H9 (cell line): ENCODE data around the gene NTF3. TPM values are rescaled to one million over a fixed set of nuclear protein-coding genes. Genes with fewer than 3 reads are reported as not detected.
A peak's percentile ranks its signal among the peaks of the same experiment; 100 is the strongest.

ENCODE experiments used
- DNase-seq: peaks from one replicate; pipeline ENCODE4 v3.0.0-alpha.2; 2017
- H2AFZ ChIP-seq: one replicate; pipeline ENCODE4 v1.6.1; 2013; ENCODE audit warnings: mild to moderate bottlenecking, low read length, control low read depth, moderate library complexity
- H2AK5ac ChIP-seq: 2 replicates; pipeline ENCODE4 v1.6.1; 2013; ENCODE audit warnings: low read length, control low read depth, mixed read lengths; ENCODE audit not compliant: insufficient read length
- H2BK120ac ChIP-seq: one replicate; pipeline ENCODE4 v1.6.1; 2013; ENCODE audit warnings: low read depth, mild to moderate bottlenecking, low read length, control low read depth, inconsistent platforms; ENCODE audit not compliant: poor library complexity, severe bottlenecking
- H2BK12ac ChIP-seq: 2 replicates; pipeline ENCODE4 v1.6.1; 2013; ENCODE audit warnings: low read length, control low read depth, mixed read lengths, low read depth; ENCODE audit not compliant: insufficient read length
- H2BK15ac ChIP-seq: 2 replicates; pipeline ENCODE4 v1.6.1; 2013; ENCODE audit warnings: low read depth, low read length, control low read depth
- H2BK20ac ChIP-seq: one replicate; pipeline ENCODE4 v1.6.1; 2013; ENCODE audit warnings: low read depth, mild to moderate bottlenecking, low read length, control low read depth, inconsistent platforms; ENCODE audit not compliant: poor library complexity, severe bottlenecking
- H2BK5ac ChIP-seq: 2 replicates; pipeline ENCODE4 v1.6.1; 2013; ENCODE audit warnings: low read length, control low read depth, mixed read lengths; ENCODE audit not compliant: insufficient read length
- H3K14ac ChIP-seq: 2 replicates; pipeline ENCODE4 v1.6.1; 2013; ENCODE audit warnings: low read length, control low read depth; ENCODE audit not compliant: insufficient read depth
- H3K18ac ChIP-seq: 2 replicates; pipeline ENCODE4 v1.6.1; 2013; ENCODE audit warnings: low read depth, mild to moderate bottlenecking, mixed read lengths, low read length, control low read depth; ENCODE audit not compliant: insufficient read length
- H3K23ac ChIP-seq: 2 replicates; pipeline ENCODE4 v1.6.1; 2013; ENCODE audit warnings: low read length, control low read depth, mixed read lengths, low read depth; ENCODE audit not compliant: insufficient read length
- H3K23me2 ChIP-seq: 2 replicates; pipeline ENCODE4 v1.6.1; 2013; ENCODE audit warnings: low read depth, mild to moderate bottlenecking, mixed read lengths, low read length, control low read depth; ENCODE audit not compliant: insufficient read length, poor library complexity, severe bottlenecking
- H3K27ac ChIP-seq: 2 replicates; pipeline ENCODE4 v1.5.1; 2013; ENCODE audit warnings: low read length, control low read depth, mixed read lengths, low read depth; ENCODE audit not compliant: insufficient read length
- H3K27me3 ChIP-seq: 2 replicates; pipeline ENCODE4 v1.6.1; 2013; ENCODE audit warnings: low read length, control low read depth, inconsistent platforms; ENCODE audit not compliant: insufficient read depth
- H3K4ac ChIP-seq: 2 replicates; pipeline ENCODE4 v1.6.1; 2013; ENCODE audit warnings: low read depth, mild to moderate bottlenecking, control low read depth, inconsistent platforms, low read length, moderate library complexity
- H3K4me1 ChIP-seq: 2 replicates; pipeline ENCODE4 v1.6.1; 2013; ENCODE audit warnings: low read length, control low read depth, inconsistent platforms; ENCODE audit not compliant: insufficient read depth
- H3K4me2 ChIP-seq: 2 replicates; pipeline ENCODE4 v1.6.1; 2013; ENCODE audit warnings: low read length, control low read depth, mixed read lengths; ENCODE audit not compliant: insufficient read length, insufficient read depth
- H3K56ac ChIP-seq: 2 replicates; pipeline ENCODE4 v1.6.1; 2013; ENCODE audit warnings: low read depth, mild to moderate bottlenecking, mixed read lengths, low read length, control low read depth; ENCODE audit not compliant: insufficient read length
- H3K79me1 ChIP-seq: 2 replicates; pipeline ENCODE4 v1.6.1; 2013; ENCODE audit warnings: low read depth, mild to moderate bottlenecking, moderate library complexity, low read length, control low read depth, inconsistent platforms; ENCODE audit not compliant: insufficient read depth, poor library complexity, severe bottlenecking
- H3K79me2 ChIP-seq: 2 replicates; pipeline ENCODE4 v1.6.1; 2013; ENCODE audit warnings: low read length, control low read depth, inconsistent platforms; ENCODE audit not compliant: insufficient read depth
- H3K9ac ChIP-seq: 2 replicates; pipeline ENCODE4 v1.6.1; 2013; ENCODE audit warnings: low read length, control low read depth, mixed read lengths; ENCODE audit not compliant: insufficient read length; ENCODE audit errors: extremely low read depth
- H3K9me3 ChIP-seq: one replicate; pipeline ENCODE4 v1.6.1; 2013; ENCODE audit warnings: low read depth, low read length, inconsistent platforms; ENCODE audit not compliant: control insufficient read depth
- H3T11ph ChIP-seq: one replicate; pipeline ENCODE4 v1.6.1; 2013; ENCODE audit warnings: mild to moderate bottlenecking, low read length, control low read depth, inconsistent platforms
- H4K20me1 ChIP-seq: one replicate; pipeline ENCODE4 v1.6.1; 2013; ENCODE audit not compliant: control insufficient read depth, insufficient read length, insufficient read depth
- H4K5ac ChIP-seq: 2 replicates; pipeline ENCODE4 v1.6.1; 2013; ENCODE audit warnings: low read depth, mild to moderate bottlenecking, mixed read lengths, low read length, control low read depth; ENCODE audit not compliant: insufficient read length
- H4K8ac ChIP-seq: replicated peaks from 2 replicates; pipeline ENCODE4 v1.6.1; 2013; ENCODE audit warnings: low read length, control low read depth, mixed read lengths, low read depth; ENCODE audit not compliant: insufficient read length
- H4K91ac ChIP-seq: 2 replicates; pipeline ENCODE4 v1.6.1; 2013; ENCODE audit warnings: low read depth, mild to moderate bottlenecking, moderate library complexity, mixed read lengths, low read length, control low read depth; ENCODE audit not compliant: insufficient read length
- H3K27ac Mint-ChIP-seq, 3 experiments: 2 replicates in 2 of 3; 3 replicates in 1 of 3; pipeline ENCODE4 v1.8.0; 2020 to 2021; ENCODE audit warnings: mixed read lengths in 3 of 3, mild to moderate bottlenecking in 1 of 3, moderate library complexity in 1 of 3
- H3K27me3 Mint-ChIP-seq: 2 replicates; pipeline ENCODE4 v1.8.0; 2021; ENCODE audit warnings: low read depth, mild to moderate bottlenecking, moderate library complexity, mixed read lengths
- H3K36me3 Mint-ChIP-seq, 3 experiments: 2 replicates in 2 of 3; 3 replicates in 1 of 3; pipeline ENCODE4 v1.8.0; 2020 to 2021; ENCODE audit warnings: low read depth in 3 of 3, mixed read lengths in 3 of 3; ENCODE audit not compliant: insufficient read depth in 1 of 3
- H3K4me1 Mint-ChIP-seq, 2 experiments: 2 replicates each; pipeline ENCODE4 v1.8.0; 2020; ENCODE audit warnings: mixed read lengths in 2 of 2
- H3K4me3 Mint-ChIP-seq, 2 experiments: 2 replicates in 1 of 2; 3 replicates in 1 of 2; pipeline ENCODE4 v1.8.0; 2020 to 2021; ENCODE audit warnings: mild to moderate bottlenecking in 2 of 2, mixed read lengths in 2 of 2, moderate library complexity in 1 of 2
- H3K9me3 Mint-ChIP-seq, 2 experiments: 2 replicates in 1 of 2; 3 replicates in 1 of 2; pipeline ENCODE4 v1.8.0; 2020; ENCODE audit warnings: mild to moderate bottlenecking in 2 of 2, mixed read lengths in 2 of 2, moderate library complexity in 1 of 2
- CTCF ChIP-seq: fragments of 200-600 bp; sonication (generic); conservative IDR thresholded peaks from 3 replicates; pipeline ENCODE4 v1.8.0; 2021; ENCODE audit warnings: antibody characterized with exemption, mild to moderate bottlenecking
- WGBS: extraction: QIAGEN DNeasy Blood & Tissue Kit; methylation state at CpG from one replicate; pipeline ENCODE4 v1.1.7; 2013; ENCODE audit warnings: missing lambda C conversion rate, low lambda C conversion rate, mixed read lengths; ENCODE audit not compliant: insufficient read length; ENCODE audit errors: extremely low coverage; 5-methylcytosine and 5-hydroxymethylcytosine counted together
- total RNA-seq: library from RNA; stranded (reverse); gene quantifications from 2 replicates; pipeline ENCODE4 v1.2.1, GENCODE V29; 2021

Gene NTF3
- total RNA-seq, 1 experiment from 2014 or later: 0.48 TPM

GRCh38 chr12:5518584-5519365 is 86.9 kb downstream of the NTF3 start:
- no peaks in the 10 kb centered on the region for H3K27me3 ChIP-seq
- H3K4ac ChIP-seq: no peak overlapping the region
- no peak overlapping the region for H2AFZ ChIP-seq
- no peaks in the 10 kb centered on the region for H3K4me1 ChIP-seq
- H3K27ac Mint-ChIP-seq: no peak overlapping the region
- H4K91ac ChIP-seq: no peak overlapping the region
- no peak overlapping the region for H2BK5ac ChIP-seq
- H3K27me3 Mint-ChIP-seq: peaks cover 3% of the 10 kb centered on the region; the same call in 1 of the 2 replicates
- no CpG with 5 or more reads among the region's 8 CpGs for WGBS
- H3K18ac ChIP-seq: no peak overlapping the region
- H3K9ac ChIP-seq: no peak overlapping the region
- H3K56ac ChIP-seq: no peak overlapping the region
- no peaks in the 10 kb centered on the region for H3K79me1 ChIP-seq
- no peak overlapping the region for H2AK5ac ChIP-seq
- peak; percentile 62 for DNase-seq
- no peaks in the 10 kb centered on the region for H3K79me2 ChIP-seq
- TF ChIP-seq CTCF: no peak
- H4K8ac ChIP-seq: no peak overlapping the region
- H2BK15ac ChIP-seq: no peak overlapping the region
- no peaks in the 10 kb centered on the region for H3K36me3 Mint-ChIP-seq
- H3K27ac ChIP-seq: no peak overlapping the region
- no peak overlapping the region for H4K5ac ChIP-seq
- H2BK120ac ChIP-seq: no peak overlapping the region
- H3K14ac ChIP-seq: no peak overlapping the region
- H3K9me3 Mint-ChIP-seq: no peaks in the 10 kb centered on the region
- no peak overlapping the region for H3K23ac ChIP-seq
- no peaks in the 10 kb centered on the region for H3K9me3 ChIP-seq
- H4K20me1 ChIP-seq: no peaks in the 10 kb centered on the region
- H2BK12ac ChIP-seq: no peak overlapping the region
- H3K4me1 Mint-ChIP-seq: peaks cover 8 to 17% of the 10 kb centered on the region in 2 experiments
- no peak overlapping the region for H3K4me3 Mint-ChIP-seq
- no peak overlapping the region for H2BK20ac ChIP-seq
- no peak overlapping the region for H3K4me2 ChIP-seq
- H3K23me2 ChIP-seq: no peaks in the 10 kb centered on the region
- H3T11ph ChIP-seq: no peak overlapping the region
